Uterus (tissue), 4 donors: ENCODE data around the gene NEB. TPM values are rescaled to one million over a fixed set of nuclear protein-coding genes. Genes with fewer than 3 reads are reported as not detected.
A peak's percentile ranks its signal among the peaks of the same experiment; 100 is the strongest.

Experiments used
- DNase-seq, 2 donors: peaks; one replicate each; pipeline ENCODE4 v3.0.0-alpha.2; 2019 to 2020
- H3K27ac ChIP-seq, 2 donors: fragments of 200-600 bp; sonication (generic); 1 replicate in 1 of 2; 2 replicates in 1 of 2; pipeline ENCODE4 v1.5.1; 2016 to 2018
- H3K27me3 ChIP-seq, 2 donors: fragments of 200-600 bp; sonication (generic); one replicate each; pipeline ENCODE4 v1.5.1; 2018 to 2019; ENCODE audit warnings: control low read depth in 1 of 2
- H3K36me3 ChIP-seq, 2 donors: fragments of 200-600 bp; sonication (generic); one replicate each; pipeline ENCODE4 v1.5.1; 2019; ENCODE audit warnings: control low read depth in 1 of 2
- H3K4me1 ChIP-seq, 2 donors: fragments of 200-600 bp; sonication (generic); one replicate each; pipeline ENCODE4 v1.5.1; 2018 to 2019; ENCODE audit warnings: control low read depth in 1 of 2
- H3K4me3 ChIP-seq, 2 donors: fragments of 200-600 bp; sonication (generic); 1 replicate in 1 of 2; 2 replicates in 1 of 2; pipeline ENCODE4 v1.5.1; 2018 to 2019; ENCODE audit warnings: mild to moderate bottlenecking in 1 of 2
- H3K9me3 ChIP-seq, 2 donors: fragments of 200-600 bp; sonication (generic); one replicate each; pipeline ENCODE4 v1.5.1; 2019; ENCODE audit warnings: control low read depth in 1 of 2
- CTCF ChIP-seq, 4 experiments: fragments of 200-600 bp in 2 of 4; fragments of 450-650 bp in 2 of 4; sonication (generic) in 2 of 4; IDR thresholded peaks; one replicate each; pipeline ENCODE4 v1.5.1; 2016 to 2019; ENCODE audit warnings: antibody characterized with exemption in 4 of 4, mild to moderate bottlenecking in 2 of 4, moderate library complexity in 1 of 4
- POLR2A ChIP-seq, 2 donors: fragments of 450-650 bp; IDR thresholded peaks; one replicate each; pipeline ENCODE4 v1.6.1; 2016; ENCODE audit warnings: antibody characterized with exemption in 2 of 2, mild to moderate bottlenecking in 1 of 2, moderate library complexity in 1 of 2
- intact Hi-C: fragments of 100-400 bp; cut with DNase I; formaldehyde crosslinking; loops from one replicate; pipeline ENCODE4 v1.15.1; 2023; ENCODE audit warnings: low total_unique reads
- total RNA-seq, 4 donors: library from RNA; depleted of rRNA in 3 of 4; stranded (reverse); fragments of >200 nt in 3 of 4; gene quantifications; one replicate each; pipeline versions ENCODE4 v1.1.0 to v1.2.4, GENCODE V29; 2014 to 2023
- donor health status: DM: yes; HTN: yes; CAD: no.

Gene NEB
- total RNA-seq, 4 donors from 2014 or later = under 0.01 to 2.2 (median 0.84) TPM

DNA sequence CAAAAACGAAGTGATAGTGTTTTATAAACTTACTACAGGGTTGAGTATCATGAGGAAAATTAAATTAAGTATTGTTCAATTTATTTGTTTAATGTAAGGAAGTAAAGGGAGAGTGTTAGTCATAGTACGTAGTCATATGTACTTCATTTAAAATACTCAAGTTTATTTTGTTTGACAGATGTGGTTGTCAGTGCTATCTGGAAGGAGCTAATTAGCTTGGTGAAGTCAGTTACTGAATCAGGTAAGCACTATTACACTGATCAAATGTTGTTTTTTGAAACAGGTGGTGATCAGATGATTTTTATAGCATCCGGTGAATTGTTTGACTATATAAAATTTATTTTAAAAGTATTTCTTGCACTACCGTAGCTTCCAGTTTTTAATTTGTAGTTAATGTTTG, 295.8 kb downstream of the NEB start:
- Histone ChIP-seq H3K4me1 (no peaks in the 10 kb centered on the region), H3K27ac (no peak overlapping the region), H3K36me3 (no peaks in the 10 kb centered on the region), H3K4me3 (no peak overlapping the region), H3K27me3 (no peaks in the 10 kb centered on the region), H3K9me3 (no peaks in the 10 kb centered on the region)
- DNase-seq = no peak
- TF ChIP-seq POLR2A (IDR thresholded peaks at IDR 0.05) (no peak), CTCF (IDR thresholded peaks at IDR 0.05) (no peak)
- intact Hi-C loops = no loop called here

DNA sequence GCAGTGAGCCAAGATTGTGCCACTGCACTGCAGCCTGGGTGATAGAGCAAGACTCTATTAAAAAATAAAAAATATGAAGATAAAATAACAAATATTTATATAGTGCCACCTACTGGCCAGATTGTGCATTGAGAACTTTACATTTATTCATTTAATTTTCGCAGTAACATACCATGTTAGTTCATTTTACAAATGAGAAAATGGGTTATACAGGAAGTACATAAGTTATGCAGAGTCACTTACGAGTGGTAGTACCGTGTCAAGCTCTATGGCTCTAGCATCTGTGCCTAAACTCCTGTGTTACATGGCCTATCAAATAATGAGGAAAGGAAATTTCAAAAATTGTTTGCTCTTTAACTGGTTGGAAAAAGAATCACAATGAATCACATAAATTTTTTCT, 296.6 kb downstream of the NEB start:
- Histone ChIP-seq H3K9me3 (no peaks in the 10 kb centered on the region), H3K27ac (no peak overlapping the region), H3K4me1 (no peaks in the 10 kb centered on the region), H3K36me3 (no peaks in the 10 kb centered on the region), H3K4me3 (no peak overlapping the region), H3K27me3 (no peaks in the 10 kb centered on the region)
- intact Hi-C loops = no loop called here
- DNase-seq = no peak
- TF ChIP-seq POLR2A (IDR thresholded peaks at IDR 0.05) (no peak), CTCF (IDR thresholded peaks at IDR 0.05) (peak in 3 of 4 experiments; percentile 37 to 62 (median 59))

Other genes with a start within 250 kb of the NEB start
- 100 to 1,000 TPM in 1 of 4 donors, 10 to 100 TPM in 3; 21.2 to 101 (median 40.7) TPM for gene ARL5A, start 93.9 kb upstream of the NEB start, total RNA-seq